ENCODE data around the gene POLA2.

DNA sequence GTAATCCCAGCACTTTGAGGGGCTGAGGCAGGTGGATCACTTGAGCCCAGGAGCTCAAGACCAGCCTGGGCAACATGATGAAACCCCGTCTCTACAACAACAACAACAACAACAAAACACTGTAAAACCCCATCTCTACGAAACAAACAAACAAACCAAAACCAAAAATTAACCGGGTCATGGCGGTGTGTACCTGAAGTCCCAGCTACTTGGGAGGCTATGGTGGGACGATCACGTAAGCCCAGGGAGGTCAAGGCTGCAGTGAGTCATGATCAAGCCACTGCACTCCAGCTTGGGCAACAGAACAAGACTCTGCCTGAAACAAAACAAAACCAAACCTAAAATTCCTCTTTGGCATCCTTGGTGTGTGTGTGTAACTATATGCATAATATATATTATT lies 7.0 kb upstream of the POLA2 start:
- TF ChIP-seq POLR2AphosphoS5 (IDR thresholded peaks at IDR 0.05; ENCODE audit: borderline replicate concordance, low read depth, low read length) (no peak), EZH2 (IDR thresholded peaks at IDR 0.05) (no peak)

All from SK-N-MC (cell line).